ENCODE results near the gene EIF6. TPM values are rescaled to one million over a fixed set of nuclear protein-coding genes. Genes with fewer than 3 reads are reported as not detected.

The EIF6 gene
- total RNA-seq, 1 experiment from 2014 or later, result 180 TPM

DNA sequence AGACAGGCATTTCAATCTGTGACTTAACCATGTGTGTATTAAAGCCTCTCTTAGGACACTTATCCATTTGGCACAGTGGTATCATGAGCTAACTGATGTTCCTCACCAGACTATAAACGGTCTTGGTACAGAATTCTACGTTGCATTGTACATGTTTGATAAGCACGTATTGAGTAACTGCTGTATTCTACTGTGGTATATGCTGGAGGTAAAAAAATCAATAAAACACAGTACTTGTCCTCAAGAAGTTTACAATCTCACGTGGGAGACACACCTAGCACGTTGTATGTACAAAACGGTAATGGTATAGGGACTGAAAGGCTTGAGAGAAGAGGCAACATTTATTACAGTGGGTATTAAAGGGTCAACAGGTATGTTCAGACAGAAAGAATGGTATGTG, 40.8 kb upstream of the EIF6 start:
- no peak for DNase-seq (ENCODE audit: low spot score)
- Histone ChIP-seq H3K4me1 (ENCODE audit: insufficient read depth, low read length, poor library complexity, severe bottlenecking) (no peaks in the 10 kb centered on the region), H3K36me3 (ENCODE audit: insufficient read depth, low read length, poor library complexity, severe bottlenecking) (no peaks in the 10 kb centered on the region), H3K27ac (ENCODE audit: low read depth, low read length, poor library complexity, severe bottlenecking) (no peak overlapping the region), H3K4me3 (ENCODE audit: low read depth, low read length, poor library complexity, severe bottlenecking) (no peak overlapping the region), H3K27me3 (replicated peaks; ENCODE audit: insufficient read depth, low read depth, low read length, poor library complexity) (no peaks in the 10 kb centered on the region), H3K9me3 (ENCODE audit: low read depth, low read length, poor library complexity, severe bottlenecking) (no peaks in the 10 kb centered on the region)
- CTCF ChIA-PET, result no interaction called here
- POLR2A ChIA-PET (ENCODE audit: low non-redundant PET), result no interaction called here
- no TSS peak for BruUV-seq (replicated peaks)
- TF ChIP-seq, protein P1, sequence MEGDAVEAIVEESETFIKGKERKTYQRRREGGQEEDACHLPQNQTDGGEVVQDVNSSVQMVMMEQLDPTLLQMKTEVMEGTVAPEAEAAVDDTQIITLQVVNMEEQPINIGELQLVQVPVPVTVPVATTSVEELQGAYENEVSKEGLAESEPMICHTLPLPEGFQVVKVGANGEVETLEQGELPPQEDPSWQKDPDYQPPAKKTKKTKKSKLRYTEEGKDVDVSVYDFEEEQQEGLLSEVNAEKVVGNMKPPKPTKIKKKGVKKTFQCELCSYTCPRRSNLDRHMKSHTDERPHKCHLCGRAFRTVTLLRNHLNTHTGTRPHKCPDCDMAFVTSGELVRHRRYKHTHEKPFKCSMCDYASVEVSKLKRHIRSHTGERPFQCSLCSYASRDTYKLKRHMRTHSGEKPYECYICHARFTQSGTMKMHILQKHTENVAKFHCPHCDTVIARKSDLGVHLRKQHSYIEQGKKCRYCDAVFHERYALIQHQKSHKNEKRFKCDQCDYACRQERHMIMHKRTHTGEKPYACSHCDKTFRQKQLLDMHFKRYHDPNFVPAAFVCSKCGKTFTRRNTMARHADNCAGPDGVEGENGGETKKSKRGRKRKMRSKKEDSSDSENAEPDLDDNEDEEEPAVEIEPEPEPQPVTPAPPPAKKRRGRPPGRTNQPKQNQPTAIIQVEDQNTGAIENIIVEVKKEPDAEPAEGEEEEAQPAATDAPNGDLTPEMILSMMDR (conservative IDR thresholded peaks at IDR 0.05; ENCODE audit: low read depth, low read length), result no peak
- no peak for TF ChIP-seq EZH2 (IDR thresholded peaks at IDR 0.05; ENCODE audit: borderline replicate concordance, low read depth, low read length, poor library complexity, severe bottlenecking)
- intact Hi-C loops (cut with micrococcal nuclease; ENCODE audit: unreplicated experiment), result no loop called here

DNA sequence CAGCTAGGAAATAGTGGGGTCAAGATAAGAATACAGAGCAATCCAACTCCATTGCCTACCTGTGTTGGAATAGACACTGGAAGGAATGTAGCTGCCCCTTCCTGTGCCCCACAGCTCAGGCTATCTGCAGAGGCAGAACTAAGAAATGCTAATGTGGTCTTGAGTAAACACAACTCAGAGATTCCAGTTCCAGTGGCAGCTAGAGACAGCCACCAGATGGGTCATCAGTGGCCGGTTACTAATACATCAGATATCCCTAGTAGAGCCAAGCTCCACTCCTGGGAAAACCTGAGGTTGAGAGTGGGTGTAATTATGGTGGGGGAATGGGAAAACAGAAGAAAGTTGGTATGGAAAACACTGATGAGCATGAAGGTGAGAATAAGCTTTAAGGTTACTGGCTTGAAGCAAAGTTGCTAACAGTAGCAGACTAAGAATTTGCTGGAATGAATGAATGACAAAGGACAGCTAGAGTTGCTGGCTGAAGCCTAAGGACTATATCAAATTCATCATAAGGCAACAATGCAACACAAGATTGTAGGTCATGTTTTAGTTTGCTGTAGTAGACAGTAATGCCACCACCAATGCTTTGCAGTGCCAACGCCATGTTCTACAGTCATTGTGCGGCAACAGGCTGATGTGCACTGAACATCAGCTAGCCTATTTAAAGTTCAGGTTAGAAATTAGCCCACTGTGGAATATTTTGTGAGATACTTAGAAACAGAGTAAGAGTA, 36.0 kb upstream of the EIF6 start:
- Histone ChIP-seq H3K27ac (ENCODE audit: low read depth, low read length, poor library complexity, severe bottlenecking) (no peak overlapping the region), H3K36me3 (ENCODE audit: insufficient read depth, low read length, poor library complexity, severe bottlenecking) (no peaks in the 10 kb centered on the region), H3K27me3 (replicated peaks; ENCODE audit: insufficient read depth, low read depth, low read length, poor library complexity) (no peaks in the 10 kb centered on the region), H3K4me3 (ENCODE audit: low read depth, low read length, poor library complexity, severe bottlenecking) (no peak overlapping the region), H3K9me3 (ENCODE audit: low read depth, low read length, poor library complexity, severe bottlenecking) (no peaks in the 10 kb centered on the region), H3K4me1 (ENCODE audit: insufficient read depth, low read length, poor library complexity, severe bottlenecking) (peaks cover 7% of the 10 kb centered on the region)
- no peak for DNase-seq (ENCODE audit: low spot score)
- BruUV-seq (replicated peaks), result no TSS peak
- ChIA-PET CTCF (no interaction called here), POLR2A (ENCODE audit: low non-redundant PET) (no interaction called here)
- TF ChIP-seq, protein P1 (conservative IDR thresholded peaks at IDR 0.05; ENCODE audit: low read depth, low read length), result no peak
- TF ChIP-seq EZH2 (IDR thresholded peaks at IDR 0.05; ENCODE audit: borderline replicate concordance, low read depth, low read length, poor library complexity, severe bottlenecking), result no peak
- intact Hi-C loops (cut with micrococcal nuclease; ENCODE audit: unreplicated experiment), result no loop called here

DNA sequence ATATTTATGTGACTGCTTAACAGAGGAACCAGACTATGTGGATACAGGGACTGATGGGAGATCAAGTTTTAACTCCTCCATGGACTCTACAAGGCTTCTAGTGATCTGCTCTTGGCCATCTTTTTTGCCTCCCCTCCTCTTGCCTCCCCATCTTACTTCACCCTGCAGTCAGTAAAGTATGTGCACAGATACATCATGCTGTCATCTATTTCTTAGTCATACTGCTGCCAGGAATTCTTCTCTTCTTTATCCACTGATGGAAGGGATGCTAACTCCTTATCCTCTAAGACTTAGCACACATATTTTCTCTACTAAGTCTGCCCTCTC, 35.3 kb upstream of the EIF6 start:
- intact Hi-C loops (cut with micrococcal nuclease; ENCODE audit: unreplicated experiment), result no loop called here
- Histone ChIP-seq H3K9me3 (ENCODE audit: low read depth, low read length, poor library complexity, severe bottlenecking) (no peaks in the 10 kb centered on the region), H3K4me3 (ENCODE audit: low read depth, low read length, poor library complexity, severe bottlenecking) (no peak overlapping the region), H3K36me3 (ENCODE audit: insufficient read depth, low read length, poor library complexity, severe bottlenecking) (no peaks in the 10 kb centered on the region), H3K27ac (ENCODE audit: low read depth, low read length, poor library complexity, severe bottlenecking) (no peak overlapping the region), H3K4me1 (ENCODE audit: insufficient read depth, low read length, poor library complexity, severe bottlenecking) (peaks cover 7% of the 10 kb centered on the region), H3K27me3 (replicated peaks; ENCODE audit: insufficient read depth, low read depth, low read length, poor library complexity) (no peaks in the 10 kb centered on the region)
- no peak for DNase-seq (ENCODE audit: low spot score)
- TF ChIP-seq, protein P1 (conservative IDR thresholded peaks at IDR 0.05; ENCODE audit: low read depth, low read length), result no peak
- no peak for TF ChIP-seq EZH2 (IDR thresholded peaks at IDR 0.05; ENCODE audit: borderline replicate concordance, low read depth, low read length, poor library complexity, severe bottlenecking)
- no TSS peak for BruUV-seq (replicated peaks)
- ChIA-PET CTCF (no interaction called here), POLR2A (ENCODE audit: low non-redundant PET) (no interaction called here)
